ENCODE results near the gene SPDYE4. TPM values are rescaled to one million over a fixed set of nuclear protein-coding genes. Genes with fewer than 3 reads are reported as not detected.

SPDYE4 gene
- total and polyA plus RNA-seq, 7 experiments from 2014 or later, result 0.34 TPM; not detected in 6

DNA sequence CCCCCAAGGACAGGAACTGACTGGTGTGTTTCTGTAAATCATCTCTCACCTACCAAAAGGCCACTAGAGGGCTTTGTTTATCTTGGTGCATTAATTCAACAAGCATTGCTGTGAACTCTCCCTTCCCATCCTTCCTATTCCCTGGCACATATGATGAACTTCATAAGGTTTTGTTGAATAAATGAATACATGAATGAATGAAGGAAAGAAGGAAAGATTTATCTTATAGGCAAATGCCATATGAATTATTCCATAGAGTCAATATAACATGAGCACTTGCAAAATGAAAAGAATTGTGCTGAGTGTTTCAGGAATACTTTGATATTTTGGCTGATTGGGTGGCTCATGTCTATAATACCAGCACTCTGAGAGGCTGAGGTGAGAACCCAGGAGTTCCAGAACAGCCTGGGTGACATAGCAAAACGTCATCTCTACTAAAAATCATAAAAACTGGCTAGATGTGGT lies 4.3 kb downstream of the SPDYE4 start:
- Mint-ChIP-seq H3K36me3 (peaks cover 0 to 4% (median 0%) of the 10 kb centered on the region in 5 donors), H3K4me3 (no peak overlapping the region), H3K9me3 (no peaks in the 10 kb centered on the region), H3K27ac (peak overlapping the region in 1 of 9 donors; percentile 26), H3K4me1 (no peaks in the 10 kb centered on the region), H3K27me3 (peaks cover 7 to 23% (median 10%) of the 10 kb centered on the region in 5 donors)
- Histone ChIP-seq H3K4me3 (ENCODE audit: low read length) (no peak overlapping the region), H3K36me3 (ENCODE audit: control insufficient read depth in 2 of 3, insufficient read depth in 3 of 3, low read length in 3 of 3) (no peaks in the 10 kb centered on the region), H3K27ac (ENCODE audit: low read depth, low read length) (no peak overlapping the region), H3K9me3 (ENCODE audit: control insufficient read depth in 2 of 3, low read length in 3 of 3) (no peaks in the 10 kb centered on the region), H3K27me3 (ENCODE audit: control insufficient read depth in 2 of 2, insufficient read depth in 2 of 2, low read length in 2 of 2) (no peaks in the 10 kb centered on the region), H3K4me1 (ENCODE audit: control insufficient read depth in 2 of 2, insufficient read depth in 2 of 2, low read length in 2 of 2) (no peaks in the 10 kb centered on the region)
- DNase-seq (no peak), ATAC-seq (no peak)
- CTCF ChIA-PET, result no interaction called here
- intact Hi-C loops (cut with micrococcal nuclease), result loop anchor here in 1 of 2 donors (1.0 kb wide), 1 partner anchor 244 kb away; no protein-coding TSS in a partner anchor
- POLR2A ChIA-PET, result no interaction called here

DNA sequence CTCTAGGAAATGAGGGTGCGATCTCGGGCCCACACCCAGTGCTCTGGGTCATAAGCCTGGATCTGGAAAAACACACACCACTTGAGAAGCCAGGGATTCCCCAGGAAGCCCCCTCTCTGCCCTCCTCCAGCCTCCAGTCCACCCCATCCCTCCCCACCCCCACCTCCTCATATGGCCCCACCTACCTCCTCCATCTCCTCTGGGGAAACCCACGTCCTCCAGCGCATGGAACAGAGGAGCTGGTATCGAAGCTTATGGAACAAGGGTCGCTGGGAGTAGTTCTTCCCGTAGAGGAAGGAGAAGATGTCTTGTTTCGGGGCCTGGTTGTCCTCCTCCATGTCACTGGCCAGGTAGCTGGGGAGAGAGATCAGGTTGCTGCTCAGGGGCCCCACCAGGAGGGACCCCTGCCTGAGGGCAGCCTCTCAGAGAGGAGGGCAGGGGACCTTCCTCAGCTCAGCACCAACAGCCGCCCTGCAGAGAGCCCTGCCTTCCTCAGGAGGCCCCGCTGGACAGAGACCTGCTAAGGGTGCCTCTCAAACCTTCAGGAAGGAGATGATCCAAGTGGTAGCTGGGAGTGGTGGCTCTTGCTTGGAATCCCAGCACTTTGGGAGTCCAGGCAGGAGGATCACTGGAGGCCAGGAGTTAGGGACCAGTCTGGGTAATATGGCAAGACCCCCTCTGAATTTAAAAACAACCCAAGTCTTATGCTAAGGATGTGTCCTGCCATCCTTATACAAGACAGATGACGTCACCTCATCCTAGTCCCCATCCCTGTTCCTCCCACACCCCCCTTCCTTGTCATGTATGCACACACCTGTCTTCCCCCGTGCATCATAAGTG lies 5.0 kb downstream of the SPDYE4 start:
- Histone ChIP-seq H3K27me3 (ENCODE audit: control insufficient read depth in 2 of 2, insufficient read depth in 2 of 2, low read length in 2 of 2) (no peaks in the 10 kb centered on the region), H3K36me3 (ENCODE audit: control insufficient read depth in 2 of 3, insufficient read depth in 3 of 3, low read length in 3 of 3) (no peaks in the 10 kb centered on the region), H3K4me3 (ENCODE audit: low read length) (no peak overlapping the region), H3K4me1 (ENCODE audit: control insufficient read depth in 2 of 2, insufficient read depth in 2 of 2, low read length in 2 of 2) (peaks cover 0 to 5% of the 10 kb centered on the region in 2 donors), H3K9me3 (ENCODE audit: control insufficient read depth in 2 of 3, low read length in 3 of 3) (no peaks in the 10 kb centered on the region), H3K27ac (ENCODE audit: low read depth, low read length) (no peak overlapping the region)
- DNase-seq, result no peak
- Mint-ChIP-seq H3K4me3 (no peak overlapping the region), H3K9me3 (no peaks in the 10 kb centered on the region), H3K27ac (peak overlapping the region in 1 of 9 donors; percentile 46), H3K27me3 (peaks cover 7 to 23% (median 14%) of the 10 kb centered on the region in 5 donors), H3K4me1 (peaks cover 0 to 5% (median 4%) of the 10 kb centered on the region in 7 donors), H3K36me3 (peaks cover 0 to 4% (median 0%) of the 10 kb centered on the region in 5 donors)
- POLR2A ChIA-PET, result no interaction called here
- CTCF ChIA-PET, result no interaction called here
- ATAC-seq, result no peak
- intact Hi-C loops (cut with micrococcal nuclease), result no loop called here

DNA sequence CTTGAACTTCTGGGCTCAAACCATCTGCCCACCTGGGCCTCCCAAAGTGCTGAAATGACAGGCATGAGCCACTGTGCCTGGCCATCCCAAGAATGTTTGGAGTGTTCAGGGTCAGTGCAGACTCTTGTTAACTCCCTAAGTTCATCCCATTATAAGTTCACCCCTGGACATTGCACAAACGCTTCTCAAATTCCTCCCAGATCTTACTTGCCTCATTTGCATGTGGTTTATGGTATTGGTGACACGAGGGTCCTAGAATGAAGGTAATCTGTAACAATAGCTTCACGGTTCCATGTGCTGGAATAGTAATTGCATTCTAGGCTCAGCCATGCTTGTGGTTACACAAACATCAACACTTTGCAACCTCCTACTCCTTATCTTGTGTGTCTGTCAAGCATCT lies 8.7 kb downstream of the SPDYE4 start:
- no peaks in the 10 kb centered on the region for H3K9me3 ChIP-seq (ENCODE audit: control insufficient read depth in 2 of 3, low read length in 3 of 3)
- ChIA-PET CTCF (interaction anchor here (0.6 to 1.2 kb wide), 2 partner anchors 340 to 1296 kb away, joined by 3 read pairs; no protein-coding TSS in a partner anchor), POLR2A (no interaction called here)
- H3K4me1 ChIP-seq (ENCODE audit: control insufficient read depth in 2 of 2, insufficient read depth in 2 of 2, low read length in 2 of 2), result peaks cover 0 to 15% of the 10 kb centered on the region in 2 donors
- H3K27me3 ChIP-seq (ENCODE audit: control insufficient read depth in 2 of 2, insufficient read depth in 2 of 2, low read length in 2 of 2), result no peaks in the 10 kb centered on the region
- Mint-ChIP-seq H3K27ac (no peak overlapping the region), H3K27me3 (peaks cover 0 to 24% (median 2%) of the 10 kb centered on the region in 5 donors), H3K4me1 (peaks cover 0 to 27% (median 22%) of the 10 kb centered on the region in 7 donors), H3K36me3 (no peaks in the 10 kb centered on the region), H3K4me3 (peak overlapping the region in 1 of 10 donors; percentile 20), H3K9me3 (peaks cover 0 to 1% (median 0%) of the 10 kb centered on the region in 11 donors)
- intact Hi-C loops (cut with micrococcal nuclease), result loop anchor here (5.0 to 10.0 kb wide), 3 partner anchors 148 to 525 kb away; no protein-coding TSS in a partner anchor
- H3K4me3 ChIP-seq (ENCODE audit: low read length), result no peak overlapping the region
- no peaks in the 10 kb centered on the region for H3K36me3 ChIP-seq (ENCODE audit: control insufficient read depth in 2 of 3, insufficient read depth in 3 of 3, low read length in 3 of 3)
- ATAC-seq (no peak), DNase-seq (no peak)
- H3K27ac ChIP-seq (ENCODE audit: low read depth, low read length), result no peak overlapping the region

DNA sequence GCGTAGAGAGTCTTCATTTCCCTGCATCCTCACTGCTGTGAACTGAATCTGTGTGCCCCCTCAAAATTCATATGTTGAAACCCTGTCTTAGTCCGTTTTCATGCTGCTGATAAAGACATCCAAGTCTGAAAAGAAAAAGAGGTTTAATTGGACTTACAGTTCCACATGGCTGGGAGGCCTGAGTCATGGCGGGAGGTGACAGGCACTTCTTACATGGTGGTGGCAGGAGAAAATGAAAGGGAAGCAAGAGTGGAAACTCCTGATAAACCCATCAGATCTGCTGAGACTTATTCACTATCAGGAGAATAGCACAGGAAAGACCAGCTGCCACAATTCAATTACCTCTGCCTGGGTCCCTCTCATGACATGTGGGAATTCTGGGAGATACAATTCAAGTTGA lies 10.6 kb downstream of the SPDYE4 start:
- H3K4me3 ChIP-seq (ENCODE audit: low read length), result no peak overlapping the region
- ChIA-PET POLR2A (no interaction called here), CTCF (interaction anchor here (0.8 to 1.1 kb wide), 4 partner anchors 129 to 654 kb away, joined by 3 read pairs; no protein-coding TSS in a partner anchor)
- H3K27me3 ChIP-seq (ENCODE audit: control insufficient read depth in 2 of 2, insufficient read depth in 2 of 2, low read length in 2 of 2), result no peaks in the 10 kb centered on the region
- ATAC-seq (no peak), DNase-seq (no peak)
- H3K4me1 Mint-ChIP-seq, result peaks cover 0 to 27% (median 22%) of the 10 kb centered on the region in 7 donors
- H3K9me3 ChIP-seq (ENCODE audit: control insufficient read depth in 2 of 3, low read length in 3 of 3), result no peaks in the 10 kb centered on the region
- H3K27ac ChIP-seq (ENCODE audit: low read depth, low read length), result no peak overlapping the region
- H3K27me3 Mint-ChIP-seq, result peaks cover 0 to 21% (median 0%) of the 10 kb centered on the region in 5 donors
- peaks cover 0 to 1% (median 0%) of the 10 kb centered on the region in 11 donors for H3K9me3 Mint-ChIP-seq
- peak overlapping the region in 6 of 9 donors; percentile 10 to 82 (median 37) for H3K27ac Mint-ChIP-seq
- intact Hi-C loops (cut with micrococcal nuclease), result loop anchor here (2.0 to 10.0 kb wide), 6 partner anchors 117 to 523 kb away; partner anchors contain the start of gene MYH10 (in 1 of the 2)
- no peaks in the 10 kb centered on the region for H3K36me3 ChIP-seq (ENCODE audit: control insufficient read depth in 2 of 3, insufficient read depth in 3 of 3, low read length in 3 of 3)
- H3K4me3 Mint-ChIP-seq, result peak overlapping the region in 1 of 10 donors; percentile 36
- H3K36me3 Mint-ChIP-seq, result no peaks in the 10 kb centered on the region
- H3K4me1 ChIP-seq (ENCODE audit: control insufficient read depth in 2 of 2, insufficient read depth in 2 of 2, low read length in 2 of 2), result peaks cover 0 to 15% of the 10 kb centered on the region in 2 donors

DNA sequence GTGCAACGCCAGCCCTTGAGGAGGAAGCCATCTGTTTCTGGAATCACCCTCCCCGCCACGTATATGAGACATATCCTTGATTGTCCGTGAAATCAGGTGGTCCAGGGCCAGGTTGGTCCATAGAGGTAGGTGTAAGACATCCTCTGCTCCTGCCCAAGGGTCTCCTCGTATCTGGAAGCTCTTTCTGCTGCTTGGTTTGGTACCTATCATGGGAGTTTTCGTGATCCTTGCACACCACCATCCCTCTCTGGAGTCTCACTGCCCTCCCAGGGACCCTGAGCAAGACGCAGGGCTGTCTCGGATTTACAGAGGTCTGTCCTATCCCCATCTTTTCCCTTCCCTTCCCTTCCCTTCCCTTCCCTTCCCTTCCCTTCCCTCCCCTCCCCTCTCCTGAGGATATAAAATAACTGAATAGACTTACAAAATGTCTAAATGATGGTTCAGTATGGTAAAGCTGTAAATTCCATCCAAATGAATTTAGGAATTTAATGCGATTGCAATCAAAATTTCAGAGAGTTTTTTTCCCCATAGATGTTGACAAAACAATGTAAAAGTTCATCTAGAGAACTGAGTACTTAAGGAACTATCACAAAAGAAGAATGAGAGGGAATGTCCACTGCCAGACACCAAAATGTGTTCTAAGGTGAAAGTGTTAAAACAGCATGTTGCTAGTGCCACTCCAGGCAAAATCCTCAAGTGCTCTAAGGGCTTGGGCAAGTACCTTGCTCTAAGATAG lies 11.7 kb downstream of the SPDYE4 start:
- Mint-ChIP-seq H3K4me1 (peaks cover 0 to 30% (median 22%) of the 10 kb centered on the region in 7 donors), H3K27ac (peak overlapping the region; percentile 78 to 95 (median 87)), H3K4me3 (peak overlapping the region; percentile 85 to 94 (median 91)), H3K9me3 (peaks cover 0 to 1% (median 0%) of the 10 kb centered on the region in 11 donors), H3K36me3 (no peaks in the 10 kb centered on the region), H3K27me3 (peaks cover 0 to 21% (median 0%) of the 10 kb centered on the region in 5 donors)
- ChIA-PET CTCF (interaction anchor here (0.5 to 2.6 kb wide), 14 partner anchors 9 to 686 kb away, joined by 3 to 19 read pairs (median 4); partner anchors contain the start of genes NDEL1 and RPL26), POLR2A (interaction anchor here (1.2 to 2.0 kb wide), 3 partner anchors 310 to 363 kb away, joined by 5 to 7 read pairs (median 7); no protein-coding TSS in a partner anchor)
- no peaks in the 10 kb centered on the region for H3K27me3 ChIP-seq (ENCODE audit: control insufficient read depth in 2 of 2, insufficient read depth in 2 of 2, low read length in 2 of 2)
- intact Hi-C loops (cut with micrococcal nuclease), result loop anchor here (1.0 to 10.0 kb wide), 9 partner anchors 116 to 522 kb away; partner anchors contain the start of genes RPL26 (in 2 of the 2) and MYH10 (in 1 of the 2)
- H3K27ac ChIP-seq (ENCODE audit: low read depth, low read length), result peak overlapping the region; percentile 67
- DNase-seq (no peak), ATAC-seq (no peak)
- peaks cover 0 to 15% of the 10 kb centered on the region in 2 donors for H3K4me1 ChIP-seq (ENCODE audit: control insufficient read depth in 2 of 2, insufficient read depth in 2 of 2, low read length in 2 of 2)
- no peaks in the 10 kb centered on the region for H3K36me3 ChIP-seq (ENCODE audit: control insufficient read depth in 2 of 3, insufficient read depth in 3 of 3, low read length in 3 of 3)
- no peaks in the 10 kb centered on the region for H3K9me3 ChIP-seq (ENCODE audit: control insufficient read depth in 2 of 3, low read length in 3 of 3)
- peak overlapping the region; percentile 80 for H3K4me3 ChIP-seq (ENCODE audit: low read length)

Data from naive thymus-derived CD4-positive, alpha-beta T cell (primary cell).